A549 (cell line): ENCODE measurements around the gene UNC119B. TPM values are rescaled to one million over a fixed set of nuclear protein-coding genes. Genes with fewer than 3 reads are reported as not detected.

Experiments
- ATAC-seq, 2 experiments: fragments of 200-7000 bp in 1 of 2; fragments of >200 bp in 1 of 2; cut with Nextera tagmentation in 1 of 2; cut with Tn5 transposase in 1 of 2; 3 replicates each; pipeline versions ENCODE4 v1.8.0 to v1.9.1; 2018 to 2020; ENCODE audit warnings: mild to moderate bottlenecking in 1 of 2, moderate library complexity in 1 of 2
- CTCF ChIA-PET: fragments of 300-600 bp; sonication (Branson Sonifier 250); formaldehyde crosslinking; extraction: SDS; loops from one replicate; lab custom pipeline; 2021; ENCODE audit warnings: antibody characterized with exemption, inconsistent platforms; lab: Yijun Ruan, JAX
- POLR2A ChIA-PET: fragments of 350-600 bp; formaldehyde crosslinking; extraction: SDS; loops from one replicate; lab custom pipeline; 2021; ENCODE audit warnings: antibody characterized with exemption, inconsistent platforms; lab: Yijun Ruan, JAX
- DNase-seq, 2 experiments: peaks; one replicate each; pipeline versions ENCODE4 v3.0.0 to v3.0.0-alpha.2; 2011 to 2016; ENCODE audit warnings: low read depth in 1 of 2, low spot score in 1 of 2
- FAIRE-seq: peaks from 2 replicates; lab custom pipeline; 2011; peaks lifted over from hg19 to GRCh38; lab: Jason Lieb, UNC
- H3K27ac ChIP-seq, 2 experiments: fragments of >200 bp; sonication (Bioruptor Twin); formaldehyde crosslinking; 3 replicates each; pipeline ENCODE4 v1.5.1; 2016 to 2017
- H3K4me1 ChIP-seq: fragments of >200 bp; sonication (Bioruptor Twin); formaldehyde crosslinking; 3 replicates; pipeline ENCODE4 v1.6.1; 2016
- H3K4me2 ChIP-seq: fragments of >200 bp; sonication (Bioruptor Twin); formaldehyde crosslinking; 3 replicates; pipeline ENCODE4 v1.6.1; 2016
- H3K4me3 ChIP-seq: fragments of >200 bp; sonication (Bioruptor Twin); formaldehyde crosslinking; 3 replicates; pipeline ENCODE4 v1.5.1; 2016
- H3K9me3 ChIP-seq: fragments of >200 bp; sonication (Bioruptor Twin); formaldehyde crosslinking; 3 replicates; pipeline ENCODE4 v1.6.1; 2016
- CEBPB ChIP-seq, 2 experiments: fragments of >200 bp in 1 of 2; sonication (Bioruptor Twin) in 1 of 2; formaldehyde crosslinking in 1 of 2; IDR thresholded peaks; 2 replicates each; pipeline ENCODE4 v1.6.1; 2012 to 2016
- EHF ChIP-seq: fragments of 250-450 bp; sonication (Bioruptor Pico); IDR thresholded peaks from 2 replicates; pipeline ENCODE4 v1.5.0; 2020; ENCODE audit warnings: mild to moderate bottlenecking
- FOSL2 ChIP-seq, 2 experiments: fragments of 450-650 bp in 1 of 2; fragments of >200 bp in 1 of 2; sonication (Bioruptor Twin) in 1 of 2; formaldehyde crosslinking; IDR thresholded peaks; 2 replicates each; pipeline versions ENCODE4 v1.5.0 to v1.6.1; 2016 to 2020; ENCODE audit warnings: mild to moderate bottlenecking in 1 of 2, moderate library complexity in 1 of 2
- GATA3 ChIP-seq: IDR thresholded peaks from 2 replicates; pipeline ENCODE4 v1.6.1; 2012; ENCODE audit warnings: borderline replicate concordance
- HOXB5 ChIP-seq: fragments of 250-450 bp; sonication (Bioruptor Pico); IDR thresholded peaks from 2 replicates; pipeline ENCODE4 v1.5.0; 2020; ENCODE audit warnings: mild to moderate bottlenecking, moderate library complexity
- JUN ChIP-seq, 2 experiments: fragments of >200 bp; sonication (Bioruptor Twin); formaldehyde crosslinking; IDR thresholded peaks; 2 replicates in 1 of 2; 3 replicates in 1 of 2; pipeline ENCODE4 v1.6.1; 2016 to 2017
- KDM1A ChIP-seq: fragments of 200-600 bp; sonication (generic); IDR thresholded peaks from 2 replicates; pipeline ENCODE4 v1.6.1; 2016; ENCODE audit warnings: low read depth, mild to moderate bottlenecking
- KDM5A ChIP-seq: fragments of 200-600 bp; sonication (generic); IDR thresholded peaks from 2 replicates; pipeline ENCODE4 v1.6.1; 2016; ENCODE audit warnings: antibody characterized with exemption, mild to moderate bottlenecking
- NFE2L2 ChIP-seq: fragments of 150-350 bp; conservative IDR thresholded peaks from 2 replicates; pipeline ENCODE4 v1.6.1; 2014; ENCODE audit warnings: low read length
- PHF8 ChIP-seq: fragments of 200-600 bp; sonication (generic); IDR thresholded peaks from 2 replicates; pipeline ENCODE4 v1.6.1; 2016; ENCODE audit warnings: low read depth, mild to moderate bottlenecking, antibody characterized with exemption, moderate library complexity, borderline replicate concordance
- POLR2A ChIP-seq: IDR thresholded peaks from 2 replicates; pipeline ENCODE4 v1.6.1; 2012; ENCODE audit warnings: mild to moderate bottlenecking, low read length
- POLR2AphosphoS2 ChIP-seq: conservative IDR thresholded peaks from 2 replicates; pipeline ENCODE4 v1.6.1; 2012; ENCODE audit warnings: low read length, improper control_type of control experiment, inconsistent platforms
- RAD21 ChIP-seq, 2 experiments: fragments of >200 bp in 1 of 2; sonication (Bioruptor Twin) in 1 of 2; formaldehyde crosslinking in 1 of 2; IDR thresholded peaks in 1 of 2; conservative IDR thresholded peaks in 1 of 2; 2 replicates in 1 of 2; 3 replicates in 1 of 2; pipeline ENCODE4 v1.6.1; 2012 to 2018; ENCODE audit warnings: inconsistent platforms in 1 of 2
- RFX5 ChIP-seq: fragments of 450-650 bp; IDR thresholded peaks from 2 replicates; pipeline ENCODE4 v1.7.1; 2014; ENCODE audit warnings: antibody characterized with exemption, mild to moderate bottlenecking, moderate library complexity
- SREBF2 ChIP-seq: fragments of 450-650 bp; IDR thresholded peaks from 2 replicates; pipeline ENCODE4 v1.6.1; 2014; ENCODE audit warnings: mild to moderate bottlenecking, moderate library complexity
- TFCP2L1 ChIP-seq: fragments of 250-450 bp; sonication (Bioruptor Pico); IDR thresholded peaks from 2 replicates; pipeline ENCODE4 v1.5.0; 2021; ENCODE audit warnings: mild to moderate bottlenecking
- TP53 ChIP-seq: fragments of 250-450 bp; sonication (Bioruptor Pico); IDR thresholded peaks from 2 replicates; pipeline ENCODE4 v1.5.0; 2021; ENCODE audit warnings: mild to moderate bottlenecking, moderate library complexity
- ZC3H11A ChIP-seq: fragments of 450-650 bp; IDR thresholded peaks from 2 replicates; pipeline ENCODE4 v1.6.1; 2014; ENCODE audit warnings: antibody characterized with exemption, mild to moderate bottlenecking
- WGBS: methylation state at CpG from one replicate; pipeline ENCODE4 v1.1.6; 2017; ENCODE audit errors: missing lambda C conversion rate; 5-methylcytosine and 5-hydroxymethylcytosine counted together
- polyA plus RNA-seq, 4 experiments: library from polyadenylated mRNA; depleted of rRNA in 3 of 4; stranded (reverse); fragments of >200 nt; fragmentation: RNase III in 1 of 4; extraction: RNeasy Plus Mini Kit Qiagen cat#74134 plus additional on column Dnase treatment in 1 of 4; gene quantifications; 2 replicates in 3 of 4; 3 replicates in 1 of 4; pipeline ENCODE4 v1.2.3, GENCODE V29; 2011 to 2017
- TF ChIP-seq, protein P1 (sequence below): IDR thresholded peaks from 2 replicates; pipeline ENCODE4 v1.6.1; 2012
- TF ChIP-seq, protein P2 (sequence below): IDR thresholded peaks from 2 replicates; pipeline ENCODE4 v1.6.1; 2012
- TF ChIP-seq, protein P3 (sequence below): fragments of 150-350 bp; IDR thresholded peaks from 2 replicates; pipeline ENCODE4 v1.6.1; 2014; ENCODE audit warnings: low read depth, mild to moderate bottlenecking, low read length
- TF ChIP-seq, protein P4 (sequence below): fragments of 250-450 bp; sonication (Bioruptor Pico); IDR thresholded peaks from 2 replicates; pipeline ENCODE4 v1.5.0; 2021; ENCODE audit warnings: mild to moderate bottlenecking, moderate library complexity, borderline replicate concordance
- TF ChIP-seq, protein P5 (sequence below): IDR thresholded peaks from 2 replicates; pipeline ENCODE4 v1.6.1; 2012; ENCODE audit warnings: low read depth, borderline replicate concordance

Gene UNC119B
- polyA plus RNA-seq, 2 of the 4 experiments (the other 2 are of a cell fraction), result 25.8 to 41.5 TPM

DNA sequence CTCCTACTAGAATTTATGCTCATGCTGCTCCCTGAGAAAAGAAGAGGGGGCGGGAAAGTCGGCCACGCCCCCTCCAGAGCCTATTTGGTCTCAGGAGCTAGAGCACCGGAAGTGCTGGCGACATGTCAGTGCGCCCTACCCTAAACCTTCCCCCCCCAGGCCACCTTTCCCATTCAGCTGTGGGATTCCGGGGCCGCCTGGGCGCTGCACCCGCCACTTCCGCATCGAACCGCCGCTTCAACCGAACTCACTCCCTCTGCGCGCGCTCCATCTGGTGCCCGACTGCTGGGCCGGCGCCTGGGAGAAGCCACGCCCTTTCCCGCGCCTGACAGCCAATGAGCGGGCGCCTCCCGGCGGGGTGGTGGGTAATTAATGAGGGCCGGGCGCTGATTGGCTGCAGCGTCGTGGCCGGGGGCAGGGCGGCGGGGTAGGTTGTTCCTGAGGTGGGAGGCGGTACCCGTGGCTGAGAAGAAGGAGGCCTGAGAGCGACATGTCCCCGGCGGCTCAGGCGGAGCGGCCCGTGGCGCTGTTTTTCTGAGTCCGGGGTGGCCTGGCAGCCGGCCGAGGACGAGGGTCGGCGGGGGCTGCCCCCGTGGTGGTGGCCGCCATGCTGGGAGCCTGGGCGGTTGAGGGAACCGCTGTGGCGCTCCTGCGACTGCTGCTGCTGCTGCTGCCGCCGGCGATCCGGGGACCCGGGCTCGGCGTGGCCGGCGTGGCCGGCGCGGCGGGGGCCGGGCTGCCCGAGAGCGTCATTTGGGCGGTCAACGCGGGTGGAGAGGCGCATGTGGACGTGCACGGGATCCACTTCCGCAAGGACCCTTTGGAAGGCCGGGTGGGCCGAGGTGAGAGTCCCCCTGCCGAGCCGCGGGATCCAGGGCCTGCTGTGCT lies 23.3 kb upstream of the UNC119B start, which contains the start of gene MLEC:
TSS of gene MLEC (plus strand) at position 460 of the 888 bp plus-strand sequence. CDS start at position 608, 148 bp downstream.
- ATAC-seq, result peak; percentile 89 to 91
- FAIRE-seq, result no peak
- ChIA-PET CTCF (interaction anchor here (0.6 to 19.0 kb wide), 10 partner anchors 8 to 323 kb away, joined by 3 to 137 read pairs (median 6); partner anchors contain the start of gene UNC119B), POLR2A (interaction anchor here (0.6 to 1.4 kb wide), 5 partner anchors 24 to 105 kb away, joined by 3 to 5 read pairs (median 4); partner anchors contain the start of gene POP5)
- peak within 1 kb of the TSS; percentile 92 to 94 for H3K27ac ChIP-seq
- peak within 1 kb of the TSS; percentile 97 for H3K4me3 ChIP-seq
- peaks cover 44% of the 10 kb centered on the region for H3K4me1 ChIP-seq
- no peak for TF ChIP-seq FOSL2 (IDR thresholded peaks at IDR 0.05)
- 0 out of 2 replicates have a peak, but pooled peaks have one; percentile 17 for TF ChIP-seq FOSL2 (CRISPR knock-in tag; IDR thresholded peaks at IDR 0.05)
- TF ChIP-seq, protein P1, sequence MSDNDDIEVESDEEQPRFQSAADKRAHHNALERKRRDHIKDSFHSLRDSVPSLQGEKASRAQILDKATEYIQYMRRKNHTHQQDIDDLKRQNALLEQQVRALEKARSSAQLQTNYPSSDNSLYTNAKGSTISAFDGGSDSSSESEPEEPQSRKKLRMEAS, result peak; percentile 76
- TF ChIP-seq, protein P2, sequence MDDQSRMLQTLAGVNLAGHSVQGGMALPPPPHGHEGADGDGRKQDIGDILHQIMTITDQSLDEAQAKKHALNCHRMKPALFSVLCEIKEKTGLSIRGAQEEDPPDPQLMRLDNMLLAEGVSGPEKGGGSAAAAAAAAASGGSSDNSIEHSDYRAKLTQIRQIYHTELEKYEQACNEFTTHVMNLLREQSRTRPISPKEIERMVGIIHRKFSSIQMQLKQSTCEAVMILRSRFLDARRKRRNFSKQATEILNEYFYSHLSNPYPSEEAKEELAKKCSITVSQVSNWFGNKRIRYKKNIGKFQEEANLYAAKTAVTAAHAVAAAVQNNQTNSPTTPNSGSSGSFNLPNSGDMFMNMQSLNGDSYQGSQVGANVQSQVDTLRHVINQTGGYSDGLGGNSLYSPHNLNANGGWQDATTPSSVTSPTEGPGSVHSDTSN, result 0 out of 2 replicates have a peak, but pooled peaks have one; percentile 65
- TF ChIP-seq PHF8, result peak; percentile 50; the same call in 1 of the 2 replicates
- peak; percentile 40; the same call in 1 of the 2 replicates for TF ChIP-seq EHF (CRISPR knock-in tag)
- peak in 1 of 2 experiments; percentile 40; a peak in 3 of 5 replicates for TF ChIP-seq RAD21 (conservative IDR thresholded peaks at IDR 0.05 in 1 of 2, IDR thresholded peaks at IDR 0.05 in 1 of 2)
- peak; percentile 20; the same call in 1 of the 2 replicates for TF ChIP-seq SREBF2
- TF ChIP-seq, protein P3, sequence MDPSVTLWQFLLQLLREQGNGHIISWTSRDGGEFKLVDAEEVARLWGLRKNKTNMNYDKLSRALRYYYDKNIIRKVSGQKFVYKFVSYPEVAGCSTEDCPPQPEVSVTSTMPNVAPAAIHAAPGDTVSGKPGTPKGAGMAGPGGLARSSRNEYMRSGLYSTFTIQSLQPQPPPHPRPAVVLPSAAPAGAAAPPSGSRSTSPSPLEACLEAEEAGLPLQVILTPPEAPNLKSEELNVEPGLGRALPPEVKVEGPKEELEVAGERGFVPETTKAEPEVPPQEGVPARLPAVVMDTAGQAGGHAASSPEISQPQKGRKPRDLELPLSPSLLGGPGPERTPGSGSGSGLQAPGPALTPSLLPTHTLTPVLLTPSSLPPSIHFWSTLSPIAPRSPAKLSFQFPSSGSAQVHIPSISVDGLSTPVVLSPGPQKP, result no peak
- TF ChIP-seq POLR2AphosphoS2, result no peak
- TF ChIP-seq NFE2L2, result no peak
- no peak for TF ChIP-seq ZC3H11A
- TF ChIP-seq TP53 (CRISPR knock-in tag), result peak; percentile 53; the same call in 1 of the 2 replicates
- 0 out of 2 replicates have a peak, but pooled peaks have one; percentile 23 for TF ChIP-seq RFX5
- 0 out of 4 replicates have a peak, but pooled peaks of 1 of the 2 experiments have one; percentile 24 for TF ChIP-seq CEBPB (IDR thresholded peaks at IDR 0.05)
- peak; percentile 40; the same call in 1 of the 2 replicates for TF ChIP-seq KDM5A
- peak; percentile 85 for TF ChIP-seq POLR2A
- TF ChIP-seq JUN (IDR thresholded peaks at IDR 0.05), result peak; percentile 24 to 73; a peak in 2 of 5 replicates
- TF ChIP-seq KDM1A, result no peak
- TF ChIP-seq, protein P4, sequence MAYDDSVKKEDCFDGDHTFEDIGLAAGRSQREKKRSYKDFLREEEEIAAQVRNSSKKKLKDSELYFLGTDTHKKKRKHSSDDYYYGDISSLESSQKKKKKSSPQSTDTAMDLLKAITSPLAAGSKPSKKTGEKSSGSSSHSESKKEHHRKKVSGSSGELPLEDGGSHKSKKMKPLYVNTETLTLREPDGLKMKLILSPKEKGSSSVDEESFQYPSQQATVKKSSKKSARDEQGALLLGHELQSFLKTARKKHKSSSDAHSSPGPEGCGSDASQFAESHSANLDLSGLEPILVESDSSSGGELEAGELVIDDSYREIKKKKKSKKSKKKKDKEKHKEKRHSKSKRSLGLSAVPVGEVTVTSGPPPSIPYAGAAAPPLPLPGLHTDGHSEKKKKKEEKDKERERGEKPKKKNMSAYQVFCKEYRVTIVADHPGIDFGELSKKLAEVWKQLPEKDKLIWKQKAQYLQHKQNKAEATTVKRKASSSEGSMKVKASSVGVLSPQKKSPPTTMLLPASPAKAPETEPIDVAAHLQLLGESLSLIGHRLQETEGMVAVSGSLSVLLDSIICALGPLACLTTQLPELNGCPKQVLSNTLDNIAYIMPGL, result no peak
- TF ChIP-seq GATA3, result no peak; the same call in none of the 2 replicates
- TF ChIP-seq, protein P5, sequence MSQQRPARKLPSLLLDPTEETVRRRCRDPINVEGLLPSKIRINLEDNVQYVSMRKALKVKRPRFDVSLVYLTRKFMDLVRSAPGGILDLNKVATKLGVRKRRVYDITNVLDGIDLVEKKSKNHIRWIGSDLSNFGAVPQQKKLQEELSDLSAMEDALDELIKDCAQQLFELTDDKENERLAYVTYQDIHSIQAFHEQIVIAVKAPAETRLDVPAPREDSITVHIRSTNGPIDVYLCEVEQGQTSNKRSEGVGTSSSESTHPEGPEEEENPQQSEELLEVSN, result peak; percentile 56; the same call in 1 of the 2 replicates
- 0 out of 2 replicates have a peak, but pooled peaks have one; percentile 18 for TF ChIP-seq TFCP2L1
- peak; percentile 51; the same call in 1 of the 2 replicates for TF ChIP-seq HOXB5 (CRISPR knock-in tag)
- H3K9me3 ChIP-seq, result no peaks in the 10 kb centered on the region
- peak within 1 kb of the TSS; percentile 86 for H3K4me2 ChIP-seq
- 1% methylated on average over 44 of the region's 84 CpGs for WGBS
- peak; percentile 98 to 99 for DNase-seq
